Liver (tissue), 3 donors: ENCODE data around the gene STK24.

ENCODE experiments used
- CTCF ChIP-seq: fragments of 150-350 bp; IDR thresholded peaks from 2 replicates; pipeline ENCODE4 v1.5.1; 2017; ENCODE audit warnings: improper control_type of control experiment, low read depth, low read length; ENCODE audit not compliant: missing input control
- FOXA1 ChIP-seq: IDR thresholded peaks from 2 replicates; pipeline ENCODE4 v1.6.1; 2016; ENCODE audit warnings: antibody characterized with exemption
- GABPA ChIP-seq, 2 donors: IDR thresholded peaks in 1 of 2; conservative IDR thresholded peaks in 1 of 2; 2 replicates each; pipeline ENCODE4 v1.6.1; 2016; ENCODE audit warnings: antibody characterized with exemption in 2 of 2, mild to moderate bottlenecking in 1 of 2, moderate library complexity in 1 of 2
- JUND ChIP-seq, 2 donors: IDR thresholded peaks; 2 replicates each; pipeline ENCODE4 v1.6.1; 2016; ENCODE audit warnings: antibody characterized with exemption in 2 of 2
- NR2F2 ChIP-seq: IDR thresholded peaks from 2 replicates; pipeline ENCODE4 v1.6.1; 2016; ENCODE audit warnings: antibody characterized with exemption
- RAD21 ChIP-seq, 2 donors: IDR thresholded peaks; 2 replicates each; pipeline ENCODE4 v1.6.1; 2016; ENCODE audit warnings: antibody characterized with exemption in 2 of 2, mild to moderate bottlenecking in 2 of 2
- REST ChIP-seq: IDR thresholded peaks from 2 replicates; pipeline ENCODE4 v1.6.1; 2016; ENCODE audit warnings: antibody characterized with exemption, mild to moderate bottlenecking
- RXRA ChIP-seq, 2 donors: IDR thresholded peaks; 2 replicates each; pipeline ENCODE4 v1.6.1; 2017 to 2018; ENCODE audit warnings: antibody characterized with exemption in 2 of 2, mild to moderate bottlenecking in 1 of 2
- SP1 ChIP-seq: IDR thresholded peaks from 2 replicates; pipeline ENCODE4 v1.6.1; 2018; ENCODE audit warnings: antibody characterized with exemption, mild to moderate bottlenecking
- TAF1 ChIP-seq: conservative IDR thresholded peaks from 2 replicates; pipeline ENCODE4 v1.6.1; 2016; ENCODE audit warnings: antibody characterized with exemption, mild to moderate bottlenecking
- YY1 ChIP-seq: IDR thresholded peaks from 2 replicates; pipeline ENCODE4 v1.6.1; 2016; ENCODE audit warnings: antibody characterized with exemption, mild to moderate bottlenecking
- ZBTB33 ChIP-seq: IDR thresholded peaks from 2 replicates; pipeline ENCODE4 v1.6.1; 2016; ENCODE audit warnings: antibody characterized with exemption
- donor health status: healthy.
- donor health status: healthy.

- TF ChIP-seq REST (no peak), CTCF (no peak), YY1 (no peak), RAD21 (IDR thresholded peaks at IDR 0.05) (no peak), ZBTB33 (no peak), RXRA (IDR thresholded peaks at IDR 0.05) (peak; percentile 26 to 29), JUND (IDR thresholded peaks at IDR 0.05) (no peak), TAF1 (no peak), GABPA (IDR thresholded peaks at IDR 0.05 in 1 of 2, conservative IDR thresholded peaks at IDR 0.05 in 1 of 2) (no peak), FOXA1 (no peak), SP1 (no peak), NR2F2 (no peak)
These were observed 32.7 kb downstream of the STK24 start for GRCh38 chr13:98544104-98544710.
